Testis (tissue), 3 donors: Measurements from ENCODE around the gene DIPK1C. TPM values are rescaled to one million over a fixed set of nuclear protein-coding genes. Genes with fewer than 3 reads are reported as not detected.

Experiments used
- DNase-seq: peaks from one replicate; pipeline ENCODE4 v3.0.0-alpha.2; 2019
- H3K27ac ChIP-seq, 2 donors: fragments of 200-600 bp; sonication (generic); one replicate each; pipeline ENCODE4 v1.5.1; 2019
- H3K27me3 ChIP-seq: fragments of 200-600 bp; sonication (generic); one replicate; pipeline ENCODE4 v1.5.1; 2019
- H3K36me3 ChIP-seq: fragments of 200-600 bp; sonication (generic); one replicate; pipeline ENCODE4 v1.5.1; 2017; ENCODE audit warnings: low read depth; ENCODE audit errors: missing control alignments
- H3K4me1 ChIP-seq: fragments of 200-600 bp; sonication (generic); one replicate; pipeline ENCODE4 v1.5.1; 2019
- H3K4me3 ChIP-seq, 2 donors: fragments of 200-600 bp; sonication (generic); one replicate each; pipeline ENCODE4 v1.5.1; 2017 to 2019
- H3K9me3 ChIP-seq: fragments of 200-600 bp; sonication (generic); one replicate; pipeline ENCODE4 v1.5.1; 2017
- POLR2A ChIP-seq: fragments of 450-650 bp; IDR thresholded peaks from one replicate; pipeline ENCODE4 v1.6.1; 2017; ENCODE audit warnings: antibody characterized with exemption, mild to moderate bottlenecking, moderate library complexity
- WGBS, 2 donors: methylation state at CpG; one replicate each; pipeline ENCODE4 v1.1.5; 2018; 5-methylcytosine and 5-hydroxymethylcytosine counted together
- intact Hi-C: fragments of 100-400 bp; cut with DNase I; formaldehyde crosslinking; loops from one replicate; pipeline ENCODE4 v1.15.1; 2023; ENCODE audit warnings: low total_unique reads
- polyA plus RNA-seq: library from polyadenylated mRNA; stranded (reverse); fragments of 350-450 nt; fragmentation: Illumina TruSeq; extraction: RNeasy Lipid Tissue Mini Kit (QIAGEN cat#74804); gene quantifications from one replicate; pipeline ENCODE4 v1.2.3, GENCODE V29; 2014; ENCODE audit warnings: low read depth, low replicate concordance; ENCODE audit not compliant: insufficient read depth
- total RNA-seq, 2 donors: library from RNA; depleted of rRNA; stranded (reverse); fragments of >200 nt; gene quantifications; one replicate each; pipeline ENCODE4 v1.2.3, GENCODE V29; 2016
- TF ChIP-seq, protein P1 (sequence below), 3 experiments: fragments of 450-650 bp in 2 of 3; fragments of 200-600 bp in 1 of 3; sonication (generic) in 1 of 3; IDR thresholded peaks; one replicate each; pipeline ENCODE4 v1.5.1; 2016 to 2019; ENCODE audit warnings: antibody characterized with exemption in 3 of 3, mild to moderate bottlenecking in 2 of 3, moderate library complexity in 1 of 3

DIPK1C gene
- total and polyA plus RNA-seq, 3 donors from 2014 or later = 9.3 to 17.0 (median 16.2) TPM

DNA sequence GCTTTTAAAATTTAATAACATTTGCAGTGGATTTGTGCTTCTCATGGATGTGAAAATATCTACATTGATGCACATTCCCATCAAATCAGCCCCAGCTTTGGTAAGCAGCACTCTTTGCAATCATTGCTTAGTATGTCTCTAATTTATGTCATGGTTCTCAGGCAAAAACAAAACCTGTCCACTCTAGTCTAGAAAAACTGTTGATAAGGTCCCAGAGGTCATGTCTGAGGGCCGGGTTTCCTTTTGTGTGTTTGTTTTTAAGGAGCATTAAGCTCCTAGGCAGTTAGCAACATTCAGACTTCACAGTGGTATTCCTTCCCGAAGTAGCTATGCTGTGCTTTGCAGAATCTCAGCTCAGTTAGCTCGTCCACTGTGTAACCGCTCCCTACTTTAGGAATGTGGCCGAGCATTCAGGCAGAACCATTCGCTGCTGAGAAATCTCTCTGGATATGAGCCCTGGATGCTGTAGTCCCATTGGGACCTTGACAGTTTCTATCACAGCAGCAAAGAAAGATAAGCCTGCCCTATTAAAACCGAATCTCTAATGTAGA is 4.0 kb downstream of the DIPK1C start:
- intact Hi-C loops = no loop called here
- H3K4me1 ChIP-seq = peaks cover 9% of the 10 kb centered on the region

DNA sequence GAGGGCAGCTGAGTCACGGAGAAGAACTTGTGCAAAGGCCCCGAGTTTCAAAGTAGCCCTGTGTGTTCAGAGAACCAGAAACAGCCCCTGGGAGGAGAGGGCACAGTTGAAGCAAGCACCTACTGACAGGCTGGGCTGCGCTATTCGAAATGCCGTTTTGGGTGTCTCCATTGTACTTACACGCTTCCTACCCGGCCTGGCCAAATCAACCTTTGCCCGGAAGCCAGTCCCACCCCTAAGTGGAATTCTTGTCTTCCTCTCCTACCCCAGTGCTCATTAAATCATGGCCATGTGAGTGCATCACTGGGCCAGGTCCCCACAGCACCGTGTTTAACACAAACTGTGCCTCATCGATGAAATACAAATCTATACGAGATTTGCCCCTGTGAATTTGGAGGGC is 6.0 kb downstream of the DIPK1C start:
- no peak overlapping the region for H3K27ac ChIP-seq
- WGBS, 2 donors = 89 to 90% methylated on average over 11 of the region's 11 CpGs
- no peak for TF ChIP-seq POLR2A
- TF ChIP-seq, protein P1, sequence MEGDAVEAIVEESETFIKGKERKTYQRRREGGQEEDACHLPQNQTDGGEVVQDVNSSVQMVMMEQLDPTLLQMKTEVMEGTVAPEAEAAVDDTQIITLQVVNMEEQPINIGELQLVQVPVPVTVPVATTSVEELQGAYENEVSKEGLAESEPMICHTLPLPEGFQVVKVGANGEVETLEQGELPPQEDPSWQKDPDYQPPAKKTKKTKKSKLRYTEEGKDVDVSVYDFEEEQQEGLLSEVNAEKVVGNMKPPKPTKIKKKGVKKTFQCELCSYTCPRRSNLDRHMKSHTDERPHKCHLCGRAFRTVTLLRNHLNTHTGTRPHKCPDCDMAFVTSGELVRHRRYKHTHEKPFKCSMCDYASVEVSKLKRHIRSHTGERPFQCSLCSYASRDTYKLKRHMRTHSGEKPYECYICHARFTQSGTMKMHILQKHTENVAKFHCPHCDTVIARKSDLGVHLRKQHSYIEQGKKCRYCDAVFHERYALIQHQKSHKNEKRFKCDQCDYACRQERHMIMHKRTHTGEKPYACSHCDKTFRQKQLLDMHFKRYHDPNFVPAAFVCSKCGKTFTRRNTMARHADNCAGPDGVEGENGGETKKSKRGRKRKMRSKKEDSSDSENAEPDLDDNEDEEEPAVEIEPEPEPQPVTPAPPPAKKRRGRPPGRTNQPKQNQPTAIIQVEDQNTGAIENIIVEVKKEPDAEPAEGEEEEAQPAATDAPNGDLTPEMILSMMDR (IDR thresholded peaks at IDR 0.05) = no peak

More for the DNA sequence above, 4.0 kb downstream of the DIPK1C start:
- Histone ChIP-seq H3K36me3 (no peaks in the 10 kb centered on the region), H3K9me3 (no peaks in the 10 kb centered on the region), H3K27me3 (no peaks in the 10 kb centered on the region), H3K27ac (no peak overlapping the region), H3K4me3 (no peak overlapping the region)
- peak; percentile 29 for DNase-seq
- TF ChIP-seq POLR2A = no peak
- TF ChIP-seq, protein P1 (IDR thresholded peaks at IDR 0.05) = no peak
- 38 to 46% methylated on average over 7 of the region's 7 CpGs for WGBS, 2 donors

DNA sequence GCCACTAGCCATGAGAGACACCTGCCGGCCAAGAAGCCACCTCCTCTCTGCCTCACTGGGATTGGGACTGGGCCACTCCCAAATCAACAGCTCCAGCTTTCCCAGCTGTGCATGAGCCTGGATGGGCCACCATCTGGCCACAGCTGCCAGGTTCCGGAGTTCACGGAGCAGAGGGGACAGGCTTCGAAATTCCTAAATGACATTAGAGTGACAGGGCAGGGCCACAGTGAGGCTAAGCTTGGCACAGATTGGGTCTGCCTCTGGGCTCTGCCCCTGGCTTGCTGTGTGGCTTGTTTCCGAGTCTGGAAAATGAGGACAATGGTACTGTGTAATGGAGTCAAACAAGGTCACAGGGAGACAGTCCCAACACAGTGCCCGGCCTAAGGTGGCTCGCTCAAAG is 6.5 kb downstream of the DIPK1C start:
- no peak for DNase-seq
- WGBS, 2 donors = 80 to 82% methylated on average over 4 to 7 of the region's 7 CpGs

More for the DNA sequence above, 6.0 kb downstream of the DIPK1C start:
- no peak overlapping the region for H3K4me3 ChIP-seq
- no peak for DNase-seq
- peaks cover 3% of the 10 kb centered on the region for H3K4me1 ChIP-seq
- intact Hi-C loops = no loop called here
- H3K27me3 ChIP-seq = no peaks in the 10 kb centered on the region
- H3K36me3 ChIP-seq = no peaks in the 10 kb centered on the region
- no peaks in the 10 kb centered on the region for H3K9me3 ChIP-seq

DNA sequence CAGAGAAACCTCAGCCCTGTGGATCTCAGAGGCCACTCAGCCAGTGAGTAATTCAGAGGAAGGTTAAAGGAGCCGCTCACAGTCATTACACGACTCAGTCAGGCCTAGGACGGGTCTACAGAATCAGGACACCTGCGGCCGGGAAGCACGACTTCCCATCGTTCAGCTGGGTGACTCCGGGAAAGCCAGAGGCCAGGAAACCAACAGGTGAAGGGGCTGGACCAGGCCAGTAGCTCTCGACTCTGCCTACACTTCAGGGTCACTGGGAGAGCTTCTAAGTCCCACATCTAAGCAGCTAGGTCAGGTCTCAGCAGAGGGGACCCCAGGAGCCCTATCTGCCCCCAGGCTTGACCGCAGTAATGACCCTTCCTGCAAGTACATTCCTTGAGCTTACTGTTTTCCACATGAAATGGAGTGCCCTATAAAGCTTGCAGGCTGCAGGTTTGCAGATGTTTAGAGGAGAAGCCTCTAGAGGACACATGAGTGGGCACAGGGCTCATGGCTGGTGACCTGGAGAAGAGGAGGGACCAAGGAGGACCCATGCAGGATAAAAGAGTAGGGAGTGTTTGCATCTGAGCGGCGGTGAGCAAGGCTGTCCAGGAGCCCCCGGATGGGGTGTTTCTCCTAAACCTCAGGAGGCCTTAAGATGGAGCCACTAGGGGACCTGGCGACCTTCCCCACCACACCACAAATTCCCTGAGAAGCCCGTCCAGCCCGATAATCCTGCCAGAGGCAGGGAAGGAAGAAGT is 9.5 kb downstream of the DIPK1C start:
- DNase-seq = no peak
- Histone ChIP-seq H3K36me3 (no peaks in the 10 kb centered on the region), H3K27ac (no peak overlapping the region), H3K27me3 (no peaks in the 10 kb centered on the region), H3K4me1 (no peaks in the 10 kb centered on the region), H3K9me3 (no peaks in the 10 kb centered on the region), H3K4me3 (no peak overlapping the region)
- no peak for TF ChIP-seq POLR2A
- TF ChIP-seq, protein P1 (IDR thresholded peaks at IDR 0.05) = no peak
- 87 to 95% methylated on average over 8 to 16 of the region's 16 CpGs for WGBS, 2 donors
- intact Hi-C loops = no loop called here

More for the DNA sequence above, 6.5 kb downstream of the DIPK1C start:
- H3K9me3 ChIP-seq = no peaks in the 10 kb centered on the region
- H3K4me1 ChIP-seq = no peaks in the 10 kb centered on the region
- no peak overlapping the region for H3K4me3 ChIP-seq
- intact Hi-C loops = no loop called here
- TF ChIP-seq POLR2A = no peak
- TF ChIP-seq, protein P1 (IDR thresholded peaks at IDR 0.05) = no peak
- no peak overlapping the region for H3K27ac ChIP-seq
- H3K27me3 ChIP-seq = no peaks in the 10 kb centered on the region
- H3K36me3 ChIP-seq = no peaks in the 10 kb centered on the region
